ENCODE results near the gene PNPLA7.

PNPLA7 gene

DNA sequence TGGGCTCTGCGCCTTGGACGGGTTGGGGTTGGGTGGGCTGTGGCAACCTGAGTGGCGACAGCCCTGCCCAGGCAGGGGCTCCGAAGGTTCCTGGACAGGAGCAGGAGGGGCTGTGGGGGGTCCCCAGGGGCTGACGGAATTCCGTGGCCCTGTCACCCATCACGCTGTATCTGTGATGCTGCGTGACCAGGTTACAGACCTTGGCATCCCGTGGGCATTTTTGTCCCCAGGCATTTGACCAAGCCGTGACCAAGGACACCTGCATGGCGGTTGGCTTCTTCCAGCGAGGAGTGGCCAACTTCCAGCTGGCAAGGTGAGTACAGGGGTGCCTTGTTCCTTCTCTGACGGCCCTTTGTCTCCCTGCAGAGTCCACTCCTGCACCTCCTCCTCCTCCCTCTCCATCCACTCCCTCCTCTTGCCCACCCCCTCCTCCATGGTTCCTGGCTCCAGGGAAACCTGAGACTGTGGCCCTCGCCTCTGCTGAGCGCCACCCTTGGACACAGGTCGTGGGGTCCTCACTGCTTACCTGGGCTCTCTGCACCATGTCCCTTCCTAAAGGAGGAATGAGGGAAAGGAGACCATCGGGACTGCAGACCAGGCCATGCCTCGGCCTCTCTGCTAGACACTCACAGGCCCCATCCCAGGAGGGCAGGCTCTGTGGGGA is 124.1 kb downstream of the PNPLA7 start:
- no peak overlapping the region for H3K9ac ChIP-seq (ENCODE audit: low read depth in 1 of 2, low read length in 2 of 2)
- peaks cover 0 to 3% of the 10 kb centered on the region in 2 donors for H3K36me3 ChIP-seq (ENCODE audit: control insufficient read depth in 2 of 2, insufficient read depth in 2 of 2, low read length in 2 of 2)
- no peak overlapping the region for H3K27ac ChIP-seq (ENCODE audit: low read depth in 2 of 2, low read length in 2 of 2)
- H3K9me3 ChIP-seq (ENCODE audit: control insufficient read depth in 2 of 2, low read length in 2 of 2), result no peaks in the 10 kb centered on the region
- peaks cover 5 to 20% of the 10 kb centered on the region in 2 donors for H3K4me1 ChIP-seq (ENCODE audit: control insufficient read depth in 2 of 2, insufficient read depth in 2 of 2, low read length in 2 of 2)
- no peaks in the 10 kb centered on the region for H3K27me3 ChIP-seq (ENCODE audit: control insufficient read depth in 2 of 2, insufficient read depth in 2 of 2, low read length in 2 of 2)
- no peak overlapping the region for H3K4me3 ChIP-seq (ENCODE audit: low read length in 2 of 2)

DNA sequence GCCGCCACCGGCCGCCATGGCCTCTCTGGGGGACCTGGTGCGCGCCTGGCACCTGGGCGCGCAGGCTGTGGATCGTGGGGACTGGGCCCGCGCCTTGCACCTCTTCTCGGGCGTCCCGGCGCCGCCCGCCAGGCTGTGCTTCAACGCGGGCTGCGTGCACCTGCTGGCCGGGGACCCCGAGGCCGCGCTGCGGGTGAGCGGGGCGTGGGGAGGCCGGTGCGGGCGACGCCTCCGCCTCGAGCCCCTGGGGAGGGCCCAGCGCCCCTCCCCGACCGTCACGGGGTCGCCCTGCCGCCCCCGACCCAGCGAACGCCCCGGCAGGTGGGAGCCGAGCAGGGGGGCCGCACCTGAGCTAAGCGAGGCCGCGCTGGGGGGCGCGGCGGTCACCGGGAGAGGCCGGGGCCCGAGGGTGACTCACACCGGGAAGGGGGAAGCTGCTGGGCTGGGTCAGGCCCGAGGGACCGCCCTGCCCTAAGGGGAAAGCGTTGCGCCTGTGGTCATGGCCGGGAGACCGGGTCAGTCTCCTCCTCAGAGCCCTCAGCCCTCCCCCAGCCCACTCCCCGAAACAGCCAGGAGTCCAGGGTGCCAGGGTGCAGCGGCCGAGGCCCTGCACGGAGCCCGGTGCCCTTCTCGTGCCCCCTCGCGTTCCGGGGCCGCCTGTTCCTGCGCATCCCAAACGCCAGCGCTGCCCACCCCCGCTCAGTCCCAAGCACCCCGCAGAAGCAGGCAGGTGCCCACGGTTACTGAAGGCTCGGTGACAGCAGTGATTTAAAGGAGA is 126.5 kb downstream of the PNPLA7 start:
- Histone ChIP-seq H3K9ac (ENCODE audit: low read depth in 1 of 2, low read length in 2 of 2) (peak overlapping the region; percentile 74 to 97), H3K9me3 (ENCODE audit: control insufficient read depth in 2 of 2, low read length in 2 of 2) (no peaks in the 10 kb centered on the region), H3K4me1 (ENCODE audit: control insufficient read depth in 2 of 2, insufficient read depth in 2 of 2, low read length in 2 of 2) (peaks cover 12 to 18% of the 10 kb centered on the region in 2 donors), H3K36me3 (ENCODE audit: control insufficient read depth in 2 of 2, insufficient read depth in 2 of 2, low read length in 2 of 2) (peaks cover 0 to 3% of the 10 kb centered on the region in 2 donors), H3K27ac (ENCODE audit: low read depth in 2 of 2, low read length in 2 of 2) (peak overlapping the region; percentile 86 to 91), H3K4me3 (ENCODE audit: low read length in 2 of 2) (peak overlapping the region; percentile 69 to 78), H3K27me3 (ENCODE audit: control insufficient read depth in 2 of 2, insufficient read depth in 2 of 2, low read length in 2 of 2) (no peaks in the 10 kb centered on the region)

DNA sequence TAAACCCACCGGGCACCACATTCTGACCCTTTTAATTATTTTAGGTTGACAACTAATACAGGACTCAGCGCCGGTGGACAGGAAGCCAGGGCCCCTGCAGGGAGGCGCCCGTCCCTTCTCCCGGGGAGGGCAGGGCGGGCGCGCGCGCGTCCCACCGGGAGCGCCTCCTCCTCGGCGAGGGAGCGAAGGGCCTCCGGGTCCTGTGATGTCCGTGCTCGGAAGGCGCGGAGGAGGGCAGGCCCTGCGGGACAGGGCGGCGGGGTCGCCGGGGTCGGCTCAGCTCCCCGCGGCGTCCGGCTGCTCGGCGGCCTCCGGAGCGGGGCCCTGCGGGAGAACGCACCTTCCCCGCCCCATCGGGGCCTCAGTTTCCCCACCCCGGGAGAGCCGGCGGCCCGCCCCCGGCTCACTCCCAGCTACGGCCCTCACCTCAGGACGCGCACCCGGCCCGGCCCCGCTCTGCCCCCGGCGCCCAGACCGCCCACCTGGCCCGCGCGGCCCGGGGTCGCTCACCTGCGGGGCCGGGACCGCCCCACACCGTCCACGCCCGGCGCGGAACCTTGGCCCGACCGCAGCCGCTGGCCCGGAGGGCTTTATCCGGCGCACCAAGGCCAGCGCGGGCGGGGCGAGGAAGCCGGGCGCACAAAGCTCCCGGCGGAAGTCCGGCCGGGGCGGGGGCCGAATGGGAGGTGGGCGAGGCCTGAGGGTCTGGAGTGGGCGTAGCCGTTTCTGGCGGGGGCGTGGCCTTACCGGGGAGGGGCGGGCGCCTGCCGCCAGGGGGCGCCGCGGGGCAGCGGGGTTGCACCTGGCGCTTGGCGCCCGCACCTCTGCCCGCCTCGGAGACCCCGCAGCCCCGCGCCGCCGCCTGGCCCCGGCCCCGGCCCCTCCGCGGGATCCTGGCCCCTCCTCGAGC is 127.3 kb downstream of the PNPLA7 start, which contains the start of the genes EXD3 and NOXA1:
Gene EXD3, minus strand, starts transcription at position 559 of the 910 bp plus-strand sequence. CDS start 27,805 bp downstream, outside the sequence.
Gene NOXA1, plus strand, starts transcription at position 790 of the 910 bp plus-strand sequence. CDS start 137 bp downstream, outside the sequence.
- H3K36me3 ChIP-seq (ENCODE audit: control insufficient read depth in 2 of 2, insufficient read depth in 2 of 2, low read length in 2 of 2), result peaks cover 0 to 3% of the 10 kb centered on the region in 2 donors

DNA sequence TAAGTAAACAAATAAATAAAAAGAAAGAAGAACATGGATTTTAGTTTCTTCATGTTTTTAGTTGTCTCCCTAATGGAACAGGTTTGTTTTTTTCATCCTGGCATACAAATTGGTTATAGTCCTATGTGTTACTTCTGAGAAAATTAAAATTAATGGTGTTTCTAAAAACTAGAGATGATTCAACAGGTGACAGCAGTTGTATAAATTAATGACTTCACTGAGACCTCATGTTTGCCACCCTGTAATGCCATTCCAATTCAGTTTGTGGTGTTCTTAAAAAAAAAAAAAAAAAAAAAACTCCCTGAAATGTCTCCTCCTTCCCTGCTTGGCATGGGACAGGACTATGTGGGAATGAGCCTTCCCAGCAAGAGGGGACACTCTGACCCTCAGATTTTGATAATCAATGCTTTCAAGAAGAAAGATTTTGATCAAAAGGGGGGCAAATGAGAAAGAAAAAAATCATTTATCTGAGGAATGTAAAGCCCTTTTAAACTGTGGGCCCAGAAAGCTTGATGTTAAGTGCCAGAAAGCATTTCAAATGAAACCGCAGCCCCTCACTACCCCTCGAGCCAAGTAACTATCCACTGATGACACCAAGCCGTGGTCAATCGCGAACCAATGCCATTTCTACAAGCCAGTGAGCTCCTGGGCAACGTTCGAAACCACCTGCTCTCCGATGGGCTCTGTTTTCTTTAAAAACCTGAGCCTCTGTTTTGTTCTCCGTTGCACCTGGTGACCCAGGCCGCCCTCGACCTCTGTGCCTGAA is 128.2 kb downstream of the PNPLA7 start:
- peak overlapping the region; percentile 82 to 86 for H3K9ac ChIP-seq (ENCODE audit: low read depth in 1 of 2, low read length in 2 of 2)
- H3K27me3 ChIP-seq (ENCODE audit: control insufficient read depth in 2 of 2, insufficient read depth in 2 of 2, low read length in 2 of 2), result no peaks in the 10 kb centered on the region
- H3K4me1 ChIP-seq (ENCODE audit: control insufficient read depth in 2 of 2, insufficient read depth in 2 of 2, low read length in 2 of 2), result peaks cover 12 to 18% of the 10 kb centered on the region in 2 donors
- H3K4me3 ChIP-seq (ENCODE audit: low read length in 2 of 2), result peak overlapping the region; percentile 79 to 88
- H3K27ac ChIP-seq (ENCODE audit: low read depth in 2 of 2, low read length in 2 of 2), result peak overlapping the region; percentile 68 to 77
- peaks cover 0 to under 1% of the 10 kb centered on the region in 2 donors for H3K36me3 ChIP-seq (ENCODE audit: control insufficient read depth in 2 of 2, insufficient read depth in 2 of 2, low read length in 2 of 2)
- H3K9me3 ChIP-seq (ENCODE audit: control insufficient read depth in 2 of 2, low read length in 2 of 2), result no peaks in the 10 kb centered on the region

More for the DNA sequence above, 127.3 kb downstream of the PNPLA7 start, which contains the start of the genes EXD3 and NOXA1:
- H3K9me3 ChIP-seq (ENCODE audit: control insufficient read depth in 2 of 2, low read length in 2 of 2), result no peaks in the 10 kb centered on the region
- H3K27me3 ChIP-seq (ENCODE audit: control insufficient read depth in 2 of 2, insufficient read depth in 2 of 2, low read length in 2 of 2), result no peaks in the 10 kb centered on the region
- peaks cover 12 to 18% of the 10 kb centered on the region in 2 donors for H3K4me1 ChIP-seq (ENCODE audit: control insufficient read depth in 2 of 2, insufficient read depth in 2 of 2, low read length in 2 of 2)
- peak within 1 kb of the TSS; percentile 79 to 88 for H3K4me3 ChIP-seq (ENCODE audit: low read length in 2 of 2)
- H3K9ac ChIP-seq (ENCODE audit: low read depth in 1 of 2, low read length in 2 of 2), result peak within 1 kb of the TSS; percentile 86 to 97
- H3K27ac ChIP-seq (ENCODE audit: low read depth in 2 of 2, low read length in 2 of 2), result peak within 1 kb of the TSS; percentile 86 to 91

DNA sequence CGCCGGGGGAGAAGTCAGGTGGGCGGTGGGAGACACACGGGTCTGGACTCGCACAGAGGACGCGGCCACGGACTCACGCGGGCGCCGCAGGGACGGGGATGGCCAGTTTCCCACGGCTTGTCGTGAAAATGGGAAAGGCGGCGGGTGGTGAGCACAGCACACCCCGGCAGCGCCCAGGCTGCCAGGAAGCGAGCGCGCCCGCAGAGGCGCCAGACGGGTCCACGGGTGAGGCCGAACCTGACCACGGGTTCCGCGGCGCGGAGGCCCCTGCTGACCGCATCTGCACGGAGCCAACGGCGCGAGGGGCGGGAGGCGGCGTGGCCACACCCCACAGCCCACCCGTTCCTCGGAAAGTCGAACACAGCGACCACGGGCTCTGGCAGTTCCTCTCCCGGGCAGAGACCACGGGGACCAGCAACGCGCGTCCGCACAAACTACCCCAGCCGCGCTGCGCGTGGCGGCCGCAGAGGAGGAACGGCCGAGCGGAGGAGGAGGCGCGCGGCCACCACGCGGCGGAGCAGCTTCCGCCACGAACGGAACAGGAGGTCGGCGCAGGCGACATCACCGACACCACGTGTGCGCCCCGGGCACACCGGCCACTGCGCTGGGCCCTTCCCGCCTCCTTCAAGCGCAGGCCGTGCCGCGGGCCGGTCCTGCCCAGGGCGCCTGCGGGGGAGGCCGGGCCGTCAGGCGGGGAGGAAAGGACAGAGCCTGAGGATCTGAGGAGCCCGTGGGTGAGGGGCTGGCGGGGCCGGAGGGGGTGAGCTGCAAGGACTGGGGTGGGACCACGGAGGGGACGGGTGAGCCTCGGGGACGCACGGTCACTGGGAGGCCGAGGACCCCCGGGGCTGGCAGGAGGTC is 132.8 kb downstream of the PNPLA7 start:
- H3K9me3 ChIP-seq (ENCODE audit: control insufficient read depth in 2 of 2, low read length in 2 of 2), result no peaks in the 10 kb centered on the region
- H3K27me3 ChIP-seq (ENCODE audit: control insufficient read depth in 2 of 2, insufficient read depth in 2 of 2, low read length in 2 of 2), result no peaks in the 10 kb centered on the region
- H3K36me3 ChIP-seq (ENCODE audit: control insufficient read depth in 2 of 2, insufficient read depth in 2 of 2, low read length in 2 of 2), result no peaks in the 10 kb centered on the region
- H3K4me3 ChIP-seq (ENCODE audit: low read length in 2 of 2), result no peak overlapping the region
- peaks cover 27 to 30% of the 10 kb centered on the region in 2 donors for H3K4me1 ChIP-seq (ENCODE audit: control insufficient read depth in 2 of 2, insufficient read depth in 2 of 2, low read length in 2 of 2)
- H3K9ac ChIP-seq (ENCODE audit: low read depth in 1 of 2, low read length in 2 of 2), result no peak overlapping the region
- no peak overlapping the region for H3K27ac ChIP-seq (ENCODE audit: low read depth in 2 of 2, low read length in 2 of 2)

DNA sequence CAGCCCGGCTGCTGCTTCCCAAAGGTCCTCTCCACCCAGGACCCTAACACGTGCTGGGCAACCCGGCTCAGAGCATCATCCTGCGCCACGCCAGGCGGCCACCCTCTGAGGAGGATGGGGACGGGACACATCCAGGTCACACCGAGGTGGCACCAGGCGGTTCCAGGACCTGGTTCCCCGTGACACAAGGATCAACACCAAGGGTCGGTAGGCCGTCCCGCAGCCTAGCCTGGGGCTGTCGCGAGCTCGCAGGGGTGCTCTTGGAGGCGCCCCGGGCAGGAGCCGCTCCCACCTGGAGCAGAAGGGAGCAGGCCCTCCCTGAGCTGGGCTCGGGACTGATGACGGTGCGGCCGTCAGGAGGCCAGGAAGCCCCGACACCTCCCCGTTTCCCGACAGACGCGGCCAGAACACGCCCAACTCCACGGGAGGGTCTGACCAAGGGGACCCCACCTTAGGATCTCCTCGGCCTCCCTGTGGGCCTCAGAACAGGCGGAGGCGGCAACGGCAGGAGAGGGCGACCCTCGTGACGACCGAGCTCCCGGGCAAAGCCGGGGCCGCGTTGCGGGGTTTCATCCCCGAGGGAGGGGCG is 133.5 kb downstream of the PNPLA7 start:
- no peak overlapping the region for H3K4me3 ChIP-seq (ENCODE audit: low read length in 2 of 2)
- H3K36me3 ChIP-seq (ENCODE audit: control insufficient read depth in 2 of 2, insufficient read depth in 2 of 2, low read length in 2 of 2), result no peaks in the 10 kb centered on the region
- H3K4me1 ChIP-seq (ENCODE audit: control insufficient read depth in 2 of 2, insufficient read depth in 2 of 2, low read length in 2 of 2), result peaks cover 25 to 27% of the 10 kb centered on the region in 2 donors
- H3K27me3 ChIP-seq (ENCODE audit: control insufficient read depth in 2 of 2, insufficient read depth in 2 of 2, low read length in 2 of 2), result no peaks in the 10 kb centered on the region
- no peaks in the 10 kb centered on the region for H3K9me3 ChIP-seq (ENCODE audit: control insufficient read depth in 2 of 2, low read length in 2 of 2)
- no peak overlapping the region for H3K27ac ChIP-seq (ENCODE audit: low read depth in 2 of 2, low read length in 2 of 2)
- H3K9ac ChIP-seq (ENCODE audit: low read depth in 1 of 2, low read length in 2 of 2), result no peak overlapping the region

DNA sequence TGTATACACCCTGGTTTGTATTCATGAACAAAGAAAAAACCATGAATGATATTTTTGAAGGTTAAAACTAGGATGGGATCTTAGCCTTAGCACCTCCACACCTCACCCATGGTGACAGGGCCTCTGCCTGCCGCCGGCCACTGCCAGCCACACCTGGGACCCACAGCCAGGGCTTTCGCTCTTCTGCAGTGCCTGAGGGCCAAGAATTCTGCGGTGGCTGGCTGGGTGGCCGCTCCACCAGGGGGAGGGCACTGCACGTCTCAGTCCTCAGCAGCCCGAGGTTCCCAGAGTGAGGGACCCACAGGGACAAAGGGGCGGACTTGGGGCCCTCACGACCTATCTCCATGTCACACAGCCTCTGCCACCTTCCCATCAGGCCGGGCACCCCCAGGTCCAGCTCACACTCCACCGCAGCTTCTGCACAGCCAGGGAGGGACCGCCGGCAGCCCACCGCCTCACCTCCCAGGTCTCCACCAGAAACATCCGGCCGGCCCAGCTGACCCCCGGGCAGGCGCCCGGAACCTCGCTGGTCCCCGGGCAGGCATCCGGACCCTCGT is 134.1 kb downstream of the PNPLA7 start:
- Histone ChIP-seq H3K9me3 (ENCODE audit: control insufficient read depth in 2 of 2, low read length in 2 of 2) (no peaks in the 10 kb centered on the region), H3K27me3 (ENCODE audit: control insufficient read depth in 2 of 2, insufficient read depth in 2 of 2, low read length in 2 of 2) (no peaks in the 10 kb centered on the region), H3K9ac (ENCODE audit: low read depth in 1 of 2, low read length in 2 of 2) (no peak overlapping the region), H3K36me3 (ENCODE audit: control insufficient read depth in 2 of 2, insufficient read depth in 2 of 2, low read length in 2 of 2) (no peaks in the 10 kb centered on the region), H3K27ac (ENCODE audit: low read depth in 2 of 2, low read length in 2 of 2) (no peak overlapping the region), H3K4me3 (ENCODE audit: low read length in 2 of 2) (no peak overlapping the region), H3K4me1 (ENCODE audit: control insufficient read depth in 2 of 2, insufficient read depth in 2 of 2, low read length in 2 of 2) (peaks cover 25 to 26% of the 10 kb centered on the region in 2 donors)

DNA sequence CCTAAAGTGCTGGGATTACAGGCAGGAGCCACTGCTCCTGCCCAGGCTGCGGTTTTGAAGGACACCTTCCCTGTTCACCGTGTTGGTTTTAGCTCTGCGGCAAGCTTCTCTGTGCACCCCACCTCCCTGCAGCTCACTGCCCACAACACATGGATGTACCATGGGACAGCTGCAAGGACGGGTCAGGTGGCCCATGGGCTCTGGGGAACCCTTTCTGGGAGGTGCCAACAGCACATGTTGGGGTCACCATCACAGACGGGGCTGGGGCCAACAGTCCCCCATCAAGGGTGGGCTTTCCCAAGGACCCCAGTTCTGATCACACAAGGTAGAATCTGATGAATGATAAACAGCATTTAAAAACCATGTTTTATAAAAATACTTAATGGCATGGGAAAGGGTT is 134.8 kb downstream of the PNPLA7 start:
- Histone ChIP-seq H3K9me3 (ENCODE audit: control insufficient read depth in 2 of 2, low read length in 2 of 2) (no peaks in the 10 kb centered on the region), H3K9ac (ENCODE audit: low read depth in 1 of 2, low read length in 2 of 2) (no peak overlapping the region), H3K4me3 (ENCODE audit: low read length in 2 of 2) (no peak overlapping the region), H3K4me1 (ENCODE audit: control insufficient read depth in 2 of 2, insufficient read depth in 2 of 2, low read length in 2 of 2) (peaks cover 22 to 28% of the 10 kb centered on the region in 2 donors), H3K27ac (ENCODE audit: low read depth in 2 of 2, low read length in 2 of 2) (no peak overlapping the region), H3K27me3 (ENCODE audit: control insufficient read depth in 2 of 2, insufficient read depth in 2 of 2, low read length in 2 of 2) (no peaks in the 10 kb centered on the region), H3K36me3 (ENCODE audit: control insufficient read depth in 2 of 2, insufficient read depth in 2 of 2, low read length in 2 of 2) (no peaks in the 10 kb centered on the region)
